OCI-LY1 (cell line): ENCODE measurements around the gene TOMM22.
"Not testable (repeated sequence)": the region's sequence is repeated elsewhere in the genome, so short reads cannot be mapped to it uniquely, and the experiment has no call there.

Experiments
- H2AFZ ChIP-seq: fragments of 200-600 bp; sonication (generic), shearing (Covaris generic); 2 replicates; pipeline ENCODE4 v1.6.0; 2014; ENCODE audit warnings: antibody characterized with exemption, mild to moderate bottlenecking, low read length
- H3F3A ChIP-seq: fragments of 200-600 bp; sonication (generic), shearing (Covaris generic); 2 replicates; pipeline ENCODE4 v1.6.0; 2014; ENCODE audit warnings: mild to moderate bottlenecking, antibody characterized with exemption, low read length, moderate library complexity; ENCODE audit not compliant: insufficient read depth
- H3K27ac ChIP-seq: fragments of 200-600 bp; sonication (generic); 2 replicates; pipeline ENCODE4 v1.5.1; 2014; ENCODE audit warnings: low read length, mixed run types, mild to moderate bottlenecking, low read depth; ENCODE audit not compliant: poor library complexity, severe bottlenecking
- H3K27me3 ChIP-seq: fragments of 200-600 bp; sonication (generic); 2 replicates; pipeline ENCODE4 v1.6.0; 2014; ENCODE audit warnings: antibody characterized with exemption, mild to moderate bottlenecking, low read length, moderate library complexity; ENCODE audit not compliant: insufficient read depth
- H3K36me3 ChIP-seq: fragments of 200-600 bp; sonication (generic); 2 replicates; pipeline ENCODE4 v1.6.1; 2014; ENCODE audit warnings: mild to moderate bottlenecking, antibody characterized with exemption, low read length, moderate library complexity, mixed read lengths; ENCODE audit not compliant: insufficient read depth
- H3K4me1 ChIP-seq: fragments of 200-600 bp; sonication (generic); 2 replicates; pipeline ENCODE4 v1.5.1; 2014; ENCODE audit warnings: mild to moderate bottlenecking, low read length, moderate library complexity; ENCODE audit not compliant: insufficient read depth, severe bottlenecking
- H3K4me2 ChIP-seq: fragments of 200-600 bp; sonication (generic), shearing (Covaris generic); 2 replicates; pipeline ENCODE4 v1.6.1; 2014; ENCODE audit warnings: low read length
- H3K4me3 ChIP-seq: fragments of 200-600 bp; sonication (generic); 2 replicates; pipeline ENCODE4 v1.5.1; 2014; ENCODE audit warnings: low read length, low read depth, mild to moderate bottlenecking, mixed read lengths; ENCODE audit not compliant: poor library complexity, severe bottlenecking
- H3K79me2 ChIP-seq: fragments of 200-600 bp; shearing (Covaris generic); 2 replicates; pipeline ENCODE4 v1.6.1; 2016; ENCODE audit warnings: mixed run types, low read length, mixed read lengths; ENCODE audit not compliant: insufficient read depth
- H3K9ac ChIP-seq: fragments of 200-600 bp; sonication (generic), shearing (Covaris generic); 2 replicates; pipeline ENCODE4 v1.6.1; 2014; ENCODE audit warnings: mild to moderate bottlenecking, low read length, mixed read lengths
- H3K9me2 ChIP-seq: fragments of 200-600 bp; sonication (generic), shearing (Covaris generic); 2 replicates; pipeline ENCODE4 v1.6.1; 2014; ENCODE audit warnings: low read depth, mild to moderate bottlenecking, low read length, mixed read lengths
- H3K9me3 ChIP-seq: fragments of 200-600 bp; shearing (Covaris generic); 2 replicates; pipeline ENCODE4 v1.6.1; 2014; ENCODE audit warnings: low read length, mixed read lengths
- H4K20me1 ChIP-seq: fragments of 200-600 bp; sonication (generic), shearing (Covaris generic); 2 replicates; pipeline ENCODE4 v1.6.0; 2016; ENCODE audit warnings: mild to moderate bottlenecking, low read length; ENCODE audit not compliant: insufficient read depth
- CTCF ChIP-seq: fragments of 200-600 bp; sonication (generic), shearing (Covaris generic); IDR thresholded peaks from 2 replicates; pipeline ENCODE4 v1.5.1; 2017; ENCODE audit warnings: mild to moderate bottlenecking, antibody characterized with exemption, low read length, moderate library complexity, mixed read lengths
- EZH2 ChIP-seq: fragments of 200-600 bp; sonication (generic), shearing (Covaris generic); IDR thresholded peaks from 2 replicates; pipeline ENCODE4 v1.8.0; 2017; ENCODE audit warnings: borderline replicate concordance, mixed run types, mild to moderate bottlenecking, antibody characterized with exemption, low read length, moderate library complexity, mixed read lengths

Gene TOMM22

GRCh38 chr22:38638728-38639127 is 43.0 kb upstream of the TOMM22 start:
- Histone ChIP-seq H3K27ac (no peak overlapping the region), H3K9me3 (no peaks in the 10 kb centered on the region), H3K36me3 (peaks cover 7% of the 10 kb centered on the region; the same call in 1 of the 2 replicates), H3K4me1 (no peaks in the 10 kb centered on the region), H3K9ac (no peak overlapping the region), H3K4me2 (no peak overlapping the region), H3K79me2 (no peaks in the 10 kb centered on the region), H2AFZ (no peak overlapping the region), H3F3A (no peaks in the 10 kb centered on the region), H3K4me3 (no peak overlapping the region), H3K9me2 (no peaks in the 10 kb centered on the region), H4K20me1 (no peaks in the 10 kb centered on the region), H3K27me3 (no peaks in the 10 kb centered on the region)
- no peak for TF ChIP-seq CTCF
- TF ChIP-seq EZH2 = no peak

GRCh38 chr22:38641476-38642040 is 40.2 kb upstream of the TOMM22 start:
- no peak overlapping the region for H3K27ac ChIP-seq
- H3K4me3 ChIP-seq = no peak overlapping the region
- H3K4me1 ChIP-seq = no peaks in the 10 kb centered on the region
- H3K27me3 ChIP-seq = no peaks in the 10 kb centered on the region
- no peak overlapping the region for H3K4me2 ChIP-seq
- H2AFZ ChIP-seq = no peak overlapping the region
- H4K20me1 ChIP-seq = no peaks in the 10 kb centered on the region
- H3K36me3 ChIP-seq = peaks cover 10% of the 10 kb centered on the region; the same call in 1 of the 2 replicates
- H3F3A ChIP-seq = no peaks in the 10 kb centered on the region
- no peaks in the 10 kb centered on the region for H3K9me2 ChIP-seq
- H3K79me2 ChIP-seq = no peaks in the 10 kb centered on the region
- no peaks in the 10 kb centered on the region for H3K9me3 ChIP-seq
- H3K9ac ChIP-seq = no peak overlapping the region
- TF ChIP-seq EZH2 (no peak), CTCF (no peak)

- not testable (repeated sequence) for H2AFZ ChIP-seq, H3K4me3 ChIP-seq, H3K27ac ChIP-seq, H3K4me1 ChIP-seq, H3K79me2 ChIP-seq, H3K9me2 ChIP-seq, H3K27me3 ChIP-seq, H4K20me1 ChIP-seq, H3K4me2 ChIP-seq, H3K9me3 ChIP-seq, H3F3A ChIP-seq, H3K9ac ChIP-seq
- H3K36me3 ChIP-seq = peaks cover 10% of the 10 kb centered on the region; the same call in 1 of the 2 replicates
These were observed 37.5 kb upstream of the TOMM22 start for GRCh38 chr22:38644245-38644644.

GRCh38 chr22:38645430-38645829 is 36.3 kb upstream of the TOMM22 start:
- Histone ChIP-seq H3K36me3 (peaks cover 9% of the 10 kb centered on the region; the same call in 1 of the 2 replicates), H3K9me3 (no peaks in the 10 kb centered on the region), H4K20me1 (no peaks in the 10 kb centered on the region), H3K9ac (no peak overlapping the region), H3K79me2 (no peaks in the 10 kb centered on the region), H3K4me1 (no peaks in the 10 kb centered on the region), H2AFZ (no peak overlapping the region), H3K4me2 (no peak overlapping the region), H3K27ac (no peak overlapping the region), H3K27me3 (no peaks in the 10 kb centered on the region), H3K4me3 (no peak overlapping the region), H3F3A (no peaks in the 10 kb centered on the region), H3K9me2 (no peaks in the 10 kb centered on the region)
- TF ChIP-seq EZH2 = no peak
- TF ChIP-seq CTCF = no peak
